Measurements from ENCODE around the gene TRAF3.
"Not testable (repeated sequence)": the region's sequence is repeated elsewhere in the genome, so short reads cannot be mapped to it uniquely, and the experiment has no call there.

TRAF3 gene

GRCh38 chr14:102926104-102926503 lies 148.9 kb downstream of the TRAF3 start:
- no peaks in the 10 kb centered on the region for H3K9me3 ChIP-seq (ENCODE audit: insufficient read depth, low read length)
- TF ChIP-seq CTCF (IDR thresholded peaks at IDR 0.05; ENCODE audit: insufficient read depth, low read length, poor library complexity, severe bottlenecking) = no peak
- TF ChIP-seq EZH2phosphoT487 (conservative IDR thresholded peaks at IDR 0.05; ENCODE audit: low read length) = no peak
- no peaks in the 10 kb centered on the region for H3F3A ChIP-seq (ENCODE audit: insufficient read depth)
- no peaks in the 10 kb centered on the region for H3K36me3 ChIP-seq (ENCODE audit: low read length)
- H4K20me1 ChIP-seq (ENCODE audit: low read depth, low read length) = no peaks in the 10 kb centered on the region
- no peak overlapping the region for H3K4me2 ChIP-seq (ENCODE audit: low read depth, low read length, poor library complexity, severe bottlenecking)
- no peak overlapping the region for H3K9ac ChIP-seq (ENCODE audit: low read length)
- H3K4me3 ChIP-seq (ENCODE audit: insufficient read depth, low read length, poor library complexity, severe bottlenecking) = no peak overlapping the region
- H2AFZ ChIP-seq (ENCODE audit: low read depth, low read length, severe bottlenecking) = no peak overlapping the region
- H3K27me3 ChIP-seq (ENCODE audit: low read length) = no peaks in the 10 kb centered on the region
- H3K79me2 ChIP-seq (ENCODE audit: insufficient read depth, low read length) = no peaks in the 10 kb centered on the region
- no peaks in the 10 kb centered on the region for H3K9me2 ChIP-seq (replicated peaks; ENCODE audit: insufficient read depth, low read length)
- H3K27ac ChIP-seq (ENCODE audit: low read depth, low read length) = no peak overlapping the region

- H3K9me2 ChIP-seq (replicated peaks; ENCODE audit: insufficient read depth, low read length); H4K20me1 ChIP-seq (ENCODE audit: low read depth, low read length); H3K9me3 ChIP-seq (ENCODE audit: insufficient read depth, low read length); H3K27ac ChIP-seq (ENCODE audit: low read depth, low read length); H3K4me3 ChIP-seq (ENCODE audit: insufficient read depth, low read length, poor library complexity, severe bottlenecking); H3K4me2 ChIP-seq (ENCODE audit: low read depth, low read length, poor library complexity, severe bottlenecking); H2AFZ ChIP-seq (ENCODE audit: low read depth, low read length, severe bottlenecking); H3K27me3 ChIP-seq (ENCODE audit: low read length); H3K9ac ChIP-seq (ENCODE audit: low read length); H3F3A ChIP-seq (ENCODE audit: insufficient read depth); H3K36me3 ChIP-seq (ENCODE audit: low read length); H3K79me2 ChIP-seq (ENCODE audit: insufficient read depth, low read length): not testable (repeated sequence)
Observed at GRCh38 chr14:102926840-102927239, 149.6 kb downstream of the TRAF3 start.

- Histone ChIP-seq H3K4me2 (ENCODE audit: low read depth, low read length, poor library complexity, severe bottlenecking) (no peak overlapping the region), H4K20me1 (ENCODE audit: low read depth, low read length) (no peaks in the 10 kb centered on the region), H3K9ac (ENCODE audit: low read length) (no peak overlapping the region), H3K79me2 (ENCODE audit: insufficient read depth, low read length) (no peaks in the 10 kb centered on the region), H3K9me3 (ENCODE audit: insufficient read depth, low read length) (no peaks in the 10 kb centered on the region), H3K36me3 (ENCODE audit: low read length) (no peaks in the 10 kb centered on the region), H3K4me3 (ENCODE audit: insufficient read depth, low read length, poor library complexity, severe bottlenecking) (no peak overlapping the region), H2AFZ (ENCODE audit: low read depth, low read length, severe bottlenecking) (no peak overlapping the region), H3K9me2 (replicated peaks; ENCODE audit: insufficient read depth, low read length) (no peaks in the 10 kb centered on the region), H3F3A (ENCODE audit: insufficient read depth) (no peaks in the 10 kb centered on the region), H3K27ac (ENCODE audit: low read depth, low read length) (no peak overlapping the region), H3K27me3 (ENCODE audit: low read length) (no peaks in the 10 kb centered on the region)
- TF ChIP-seq EZH2phosphoT487 (conservative IDR thresholded peaks at IDR 0.05; ENCODE audit: low read length) (no peak), CTCF (IDR thresholded peaks at IDR 0.05; ENCODE audit: insufficient read depth, low read length, poor library complexity, severe bottlenecking) (no peak)
Observed at GRCh38 chr14:102927346-102927877, 150.2 kb downstream of the TRAF3 start.

- Histone ChIP-seq H3K4me2 (ENCODE audit: low read depth, low read length, poor library complexity, severe bottlenecking) (no peak overlapping the region), H3K36me3 (ENCODE audit: low read length) (no peaks in the 10 kb centered on the region), H4K20me1 (ENCODE audit: low read depth, low read length) (no peaks in the 10 kb centered on the region), H3K4me3 (ENCODE audit: insufficient read depth, low read length, poor library complexity, severe bottlenecking) (no peak overlapping the region), H3K9ac (ENCODE audit: low read length) (no peak overlapping the region), H3K9me2 (replicated peaks; ENCODE audit: insufficient read depth, low read length) (no peaks in the 10 kb centered on the region), H3K9me3 (ENCODE audit: insufficient read depth, low read length) (no peaks in the 10 kb centered on the region), H3K27me3 (ENCODE audit: low read length) (no peaks in the 10 kb centered on the region), H3F3A (ENCODE audit: insufficient read depth) (no peaks in the 10 kb centered on the region), H3K79me2 (ENCODE audit: insufficient read depth, low read length) (no peaks in the 10 kb centered on the region), H3K27ac (ENCODE audit: low read depth, low read length) (no peak overlapping the region), H2AFZ (ENCODE audit: low read depth, low read length, severe bottlenecking) (no peak overlapping the region)
- TF ChIP-seq EZH2phosphoT487 (conservative IDR thresholded peaks at IDR 0.05; ENCODE audit: low read length) = no peak
- TF ChIP-seq CTCF (IDR thresholded peaks at IDR 0.05; ENCODE audit: insufficient read depth, low read length, poor library complexity, severe bottlenecking) = no peak
Observed at GRCh38 chr14:102927878-102928411, 150.7 kb downstream of the TRAF3 start.
